Activated CD4-positive, alpha-beta memory T cell treated with anti-CD3 and anti-CD28 coated beads, Interleukin-2, amount 10 ng/mL, durations not matched to agents 7 days and 5 days (primary cell): ENCODE data around the gene PRR14. TPM values are rescaled to one million over a fixed set of nuclear protein-coding genes. Genes with fewer than 3 reads are reported as not detected.
"Not testable (repeated sequence)": the region's sequence is repeated elsewhere in the genome, so short reads cannot be mapped to it uniquely, and the experiment has no call there.

Source experiments
- CTCF ChIA-PET: fragments of 350-600 bp; sonication (Branson Sonifier 250); formaldehyde crosslinking; loops from one replicate; lab custom pipeline; 2021; ENCODE audit warnings: antibody characterized with exemption, inconsistent platforms; lab: Charles Lee
- POLR2A ChIA-PET: fragments of 350-600 bp; sonication (Branson Sonifier 250); formaldehyde crosslinking; loops from one replicate; lab custom pipeline; 2021; ENCODE audit warnings: antibody characterized with exemption; lab: Charles Lee
- DNase-seq: peaks from one replicate; pipeline ENCODE4 v3.0.0-alpha.2; 2020
- H3K27ac Mint-ChIP-seq: one replicate; pipeline ENCODE4 v1.8.0; 2021; ENCODE audit warnings: mild to moderate bottlenecking, mixed read lengths
- H3K27me3 Mint-ChIP-seq: one replicate; pipeline ENCODE4 v1.8.0; 2021; ENCODE audit warnings: mixed read lengths
- H3K36me3 Mint-ChIP-seq: one replicate; pipeline ENCODE4 v1.8.0; 2021; ENCODE audit warnings: low read depth, mixed read lengths
- H3K4me1 Mint-ChIP-seq: one replicate; pipeline ENCODE4 v1.8.0; 2021; ENCODE audit warnings: mixed read lengths
- H3K4me3 Mint-ChIP-seq: one replicate; pipeline ENCODE4 v1.8.0; 2021; ENCODE audit warnings: mild to moderate bottlenecking, mixed read lengths
- H3K9me3 Mint-ChIP-seq: one replicate; pipeline ENCODE4 v1.8.0; 2021; ENCODE audit warnings: mixed read lengths
- total RNA-seq, 2 experiments: library from RNA; stranded (reverse); gene quantifications; one replicate each; pipeline ENCODE4 v1.2.3, GENCODE V29; 2021

Gene PRR14
- total RNA-seq, 2 experiments from 2014 or later = 78.4 to 86.1 TPM

- H3K36me3 Mint-ChIP-seq = no peaks in the 10 kb centered on the region
- no peaks in the 10 kb centered on the region for H3K4me1 Mint-ChIP-seq
- H3K4me3 Mint-ChIP-seq = no peak overlapping the region
- DNase-seq = no peak
- POLR2A ChIA-PET = interaction anchor here (1.1 to 1.6 kb wide), 2 partner anchors 17 to 19 kb away, joined by 5 to 7 read pairs; partner anchors contain the start of gene FBRS
- no peak overlapping the region for H3K27ac Mint-ChIP-seq
- H3K9me3 Mint-ChIP-seq = no peaks in the 10 kb centered on the region
- CTCF ChIA-PET = interaction anchor here (0.7 to 0.9 kb wide), 2 partner anchors 19 to 49 kb away, joined by 3 read pairs; no protein-coding TSS in a partner anchor
- no peaks in the 10 kb centered on the region for H3K27me3 Mint-ChIP-seq
Measured at GRCh38 chr16:30677931-30678585, 27.3 kb downstream of the PRR14 start.

GRCh38 chr16:30678586-30678970 lies 27.8 kb downstream of the PRR14 start:
- DNase-seq = no peak
- ChIA-PET POLR2A (interaction anchor here (1.1 to 1.6 kb wide), 2 partner anchors 17 to 20 kb away, joined by 5 to 7 read pairs; partner anchors contain the start of gene FBRS), CTCF (no interaction called here)
- Mint-ChIP-seq H3K9me3 (no peaks in the 10 kb centered on the region), H3K4me1 (no peaks in the 10 kb centered on the region), H3K27ac (no peak overlapping the region), H3K36me3 (no peaks in the 10 kb centered on the region), H3K27me3 (no peaks in the 10 kb centered on the region), H3K4me3 (no peak overlapping the region)

GRCh38 chr16:30680326-30680725 lies 29.6 kb downstream of the PRR14 start:
- ChIA-PET POLR2A (interaction anchor here (1.0 kb wide), 1 partner anchor 11 kb away, joined by 3 read pairs; no protein-coding TSS in a partner anchor), CTCF (no interaction called here)
- Mint-ChIP-seq H3K9me3 (no peaks in the 10 kb centered on the region), H3K4me3 (no peak overlapping the region), H3K27ac (no peak overlapping the region), H3K36me3 (no peaks in the 10 kb centered on the region), H3K4me1 (no peaks in the 10 kb centered on the region), H3K27me3 (no peaks in the 10 kb centered on the region)
- DNase-seq = no peak

GRCh38 chr16:30688701-30689100 lies 37.9 kb downstream of the PRR14 start:
- Mint-ChIP-seq H3K36me3 (no peaks in the 10 kb centered on the region), H3K4me3 (no peak overlapping the region), H3K4me1 (peaks cover 7% of the 10 kb centered on the region), H3K27ac (no peak overlapping the region), H3K9me3 (no peaks in the 10 kb centered on the region), H3K27me3 (no peaks in the 10 kb centered on the region)
- POLR2A ChIA-PET = no interaction called here
- DNase-seq = no peak
- CTCF ChIA-PET = no interaction called here

GRCh38 chr16:30691907-30692306 lies 41.1 kb downstream of the PRR14 start:
- no peaks in the 10 kb centered on the region for H3K9me3 Mint-ChIP-seq
- POLR2A ChIA-PET = no interaction called here
- H3K36me3 Mint-ChIP-seq = no peaks in the 10 kb centered on the region
- DNase-seq = no peak
- no peak overlapping the region for H3K27ac Mint-ChIP-seq
- H3K27me3 Mint-ChIP-seq = no peaks in the 10 kb centered on the region
- CTCF ChIA-PET = interaction anchor here (0.6 to 6.1 kb wide), 3 partner anchors 32 to 1246 kb away, joined by 3 to 67 read pairs (median 3); partner anchors contain the start of genes DCTPP1 and FBRS
- H3K4me1 Mint-ChIP-seq = peaks cover 20% of the 10 kb centered on the region
- no peak overlapping the region for H3K4me3 Mint-ChIP-seq

GRCh38 chr16:30692396-30693064 lies 41.8 kb downstream of the PRR14 start:
- Mint-ChIP-seq H3K36me3 (no peaks in the 10 kb centered on the region), H3K9me3 (no peaks in the 10 kb centered on the region), H3K4me3 (no peak overlapping the region), H3K27ac (peak overlapping the region; percentile 8), H3K27me3 (no peaks in the 10 kb centered on the region), H3K4me1 (peaks cover 26% of the 10 kb centered on the region)
- POLR2A ChIA-PET = interaction anchor here (3.5 kb wide), 1 partner anchor 33 kb away, joined by 44 read pairs; no protein-coding TSS in a partner anchor
- no peak for DNase-seq
- CTCF ChIA-PET = interaction anchor here (0.7 to 6.1 kb wide), 7 partner anchors 16 to 263 kb away, joined by 3 to 67 read pairs (median 3); partner anchors contain the start of genes DCTPP1, FBRS, PHKG2 and PRR14

GRCh38 chr16:30694926-30695693 lies 44.4 kb downstream of the PRR14 start:
- CTCF ChIA-PET = interaction anchor here (0.5 to 6.1 kb wide), 12 partner anchors 11 to 265 kb away, joined by 3 to 67 read pairs (median 5); partner anchors contain the start of genes DCTPP1, FBRS and PRR14
- Mint-ChIP-seq H3K4me1 (peaks cover 40% of the 10 kb centered on the region), H3K27ac (no peak overlapping the region), H3K4me3 (no peak overlapping the region), H3K36me3 (peaks cover 12% of the 10 kb centered on the region), H3K27me3 (no peaks in the 10 kb centered on the region), H3K9me3 (no peaks in the 10 kb centered on the region)
- DNase-seq = no peak
- POLR2A ChIA-PET = interaction anchor here (0.7 to 3.5 kb wide), 5 partner anchors 35 to 160 kb away, joined by 3 to 44 read pairs (median 4); partner anchors contain the start of genes PRR14 and ZNF747

- not testable (repeated sequence) for H3K4me3 Mint-ChIP-seq, H3K27me3 Mint-ChIP-seq, DNase-seq, H3K27ac Mint-ChIP-seq, H3K9me3 Mint-ChIP-seq
- H3K36me3 Mint-ChIP-seq = peaks cover 23% of the 10 kb centered on the region
- peaks cover 47% of the 10 kb centered on the region for H3K4me1 Mint-ChIP-seq
- ChIA-PET POLR2A (interaction anchor here (0.9 to 5.0 kb wide), 8 partner anchors 24 to 179 kb away, joined by 3 to 68 read pairs (median 4); partner anchors contain the start of genes FBRS, PHKG2, PRR14 and ZNF688), CTCF (interaction anchor here (1.2 to 6.1 kb wide), 7 partner anchors 31 to 377 kb away, joined by 4 to 67 read pairs (median 5); partner anchors contain the start of genes FBRS, PRR14, ZNF646 and ZNF668)
Measured at GRCh38 chr16:30696646-30697045, 45.9 kb downstream of the PRR14 start.

- H3K36me3 Mint-ChIP-seq = peaks cover 24% of the 10 kb centered on the region
- no peaks in the 10 kb centered on the region for H3K27me3 Mint-ChIP-seq
- H3K4me1 Mint-ChIP-seq = peaks cover 47% of the 10 kb centered on the region
- H3K4me3 Mint-ChIP-seq = peak overlapping the region; percentile 98
- ChIA-PET POLR2A (interaction anchor here (0.7 to 5.0 kb wide), 14 partner anchors 18 to 420 kb away, joined by 3 to 68 read pairs (median 4); partner anchors contain the start of genes FBRS, PHKG2, PRR14 and ZNF688), CTCF (interaction anchor here (0.8 to 6.1 kb wide), 9 partner anchors 20 to 912 kb away, joined by 3 to 67 read pairs (median 5); partner anchors contain the start of genes FBRS, PRR14, ZNF646 and ZNF668)
- peak overlapping the region; percentile 96 for H3K27ac Mint-ChIP-seq
- DNase-seq = no peak
- no peaks in the 10 kb centered on the region for H3K9me3 Mint-ChIP-seq
Measured at GRCh38 chr16:30697264-30698138, 46.7 kb downstream of the PRR14 start.

GRCh38 chr16:30698139-30698815 lies 47.5 kb downstream of the PRR14 start:
- H3K9me3 Mint-ChIP-seq = no peaks in the 10 kb centered on the region

More at GRCh38 chr16:30698139-30698815, 47.5 kb downstream of the PRR14 start:
- Mint-ChIP-seq H3K4me3 (peak overlapping the region; percentile 98), H3K27me3 (no peaks in the 10 kb centered on the region), H3K4me1 (peaks cover 48% of the 10 kb centered on the region), H3K36me3 (peaks cover 28% of the 10 kb centered on the region), H3K27ac (peak overlapping the region; percentile 96)
- peak; percentile 99 for DNase-seq
- ChIA-PET POLR2A (interaction anchor here (0.7 to 5.0 kb wide), 16 partner anchors 14 to 177 kb away, joined by 3 to 68 read pairs (median 4); partner anchors contain the start of genes FBRS, PHKG2, PRR14 and ZNF689), CTCF (interaction anchor here (0.6 to 6.1 kb wide), 5 partner anchors 21 to 277 kb away, joined by 3 to 67 read pairs (median 4); partner anchors contain the start of gene FBRS)
